Activated CD8-positive, alpha-beta T cell treated with anti-CD3 and anti-CD28 coated beads, Interleukin-2, amount 10 ng/mL, durations not matched to agents 7 days and 5 days (primary cell): ENCODE data around the gene SLC23A2. TPM values are rescaled to one million over a fixed set of nuclear protein-coding genes. Genes with fewer than 3 reads are reported as not detected.
A peak's percentile ranks its signal among the peaks of the same experiment; 100 is the strongest.

ENCODE experiments used
- ATAC-seq: fragments of 150-1000 bp; cut with Tn5 transposase; one replicate; pipeline ENCODE4 v1.10.0; 2021; ENCODE audit warnings: moderate library complexity
- CTCF ChIA-PET: fragments of 350-600 bp; sonication (Branson Sonifier 250); formaldehyde crosslinking; loops from one replicate; lab custom pipeline; 2021; ENCODE audit warnings: antibody characterized with exemption; lab: Charles Lee
- POLR2A ChIA-PET: fragments of 350-600 bp; sonication (Branson Sonifier 250); formaldehyde crosslinking; loops from one replicate; lab custom pipeline; 2021; ENCODE audit warnings: antibody characterized with exemption; lab: Charles Lee
- DNase-seq: peaks from one replicate; pipeline ENCODE4 v3.0.0-alpha.2; 2020
- H3K27ac Mint-ChIP-seq: one replicate; pipeline ENCODE4 v1.8.0; 2021; ENCODE audit warnings: mild to moderate bottlenecking, mixed read lengths
- H3K27me3 Mint-ChIP-seq: one replicate; pipeline ENCODE4 v1.8.0; 2021; ENCODE audit warnings: low read depth, mixed read lengths
- H3K36me3 Mint-ChIP-seq: one replicate; pipeline ENCODE4 v1.8.0; 2021; ENCODE audit warnings: low read depth, mixed read lengths
- H3K4me1 Mint-ChIP-seq: one replicate; pipeline ENCODE4 v1.8.0; 2021; ENCODE audit warnings: low read depth, mixed read lengths
- H3K4me3 Mint-ChIP-seq: one replicate; pipeline ENCODE4 v1.8.0; 2021; ENCODE audit warnings: mild to moderate bottlenecking, mixed read lengths
- H3K9me3 Mint-ChIP-seq: one replicate; pipeline ENCODE4 v1.8.0; 2022; ENCODE audit warnings: mixed read lengths; ENCODE audit not compliant: insufficient read depth
- total RNA-seq, 2 experiments: library from RNA; stranded (reverse); gene quantifications; one replicate each; pipeline ENCODE4 v1.2.3, GENCODE V29; 2021

SLC23A2 gene
- total RNA-seq, 2 experiments from 2014 or later, result 14.7 to 16.7 TPM

DNA sequence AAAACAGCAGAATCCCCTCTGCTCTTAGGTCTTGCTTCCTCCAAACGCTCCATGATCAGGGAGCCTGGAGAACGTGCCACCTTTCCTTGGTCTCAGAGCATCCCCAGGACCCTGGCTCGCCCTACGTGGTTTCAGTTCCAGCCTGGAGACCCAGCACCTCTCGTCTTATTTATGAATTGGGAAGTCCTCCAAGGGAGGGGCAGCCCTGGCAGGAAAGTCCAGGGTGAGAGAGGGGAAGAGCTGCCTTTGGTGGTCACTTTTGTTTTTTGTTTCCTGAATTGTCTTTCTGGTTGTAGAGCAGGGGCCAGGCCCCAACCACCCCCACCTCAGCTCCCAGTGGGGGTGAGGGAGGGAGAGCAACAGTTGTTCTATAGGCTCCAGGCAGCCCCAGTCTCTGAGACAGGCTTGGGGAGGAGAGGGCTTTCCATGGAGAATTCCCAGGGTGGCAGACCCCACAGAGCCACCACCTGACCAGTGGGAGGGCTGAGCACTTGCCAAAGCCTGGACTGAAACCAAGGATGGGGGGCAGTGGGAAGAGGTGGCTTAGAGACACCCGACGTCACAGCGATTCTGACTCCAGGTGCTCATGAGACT is 190.8 kb downstream of the SLC23A2 start:
- H3K9me3 Mint-ChIP-seq, result no peaks in the 10 kb centered on the region
- no peak overlapping the region for H3K4me3 Mint-ChIP-seq
- peaks cover 79% of the 10 kb centered on the region for H3K4me1 Mint-ChIP-seq
- H3K27me3 Mint-ChIP-seq, result no peaks in the 10 kb centered on the region
- peaks cover 72% of the 10 kb centered on the region for H3K36me3 Mint-ChIP-seq
- H3K27ac Mint-ChIP-seq, result peak overlapping the region; percentile 98
- POLR2A ChIA-PET, result interaction anchor here (1.6 kb wide), 1 partner anchor 309 kb away, joined by 11 read pairs; the partner anchor contains the start of gene PCNA
- ATAC-seq (no peak), DNase-seq (no peak)
- CTCF ChIA-PET, result interaction anchor here (0.7 to 4.1 kb wide), 5 partner anchors 31 to 246 kb away, joined by 3 to 16 read pairs (median 3); no protein-coding TSS in a partner anchor

DNA sequence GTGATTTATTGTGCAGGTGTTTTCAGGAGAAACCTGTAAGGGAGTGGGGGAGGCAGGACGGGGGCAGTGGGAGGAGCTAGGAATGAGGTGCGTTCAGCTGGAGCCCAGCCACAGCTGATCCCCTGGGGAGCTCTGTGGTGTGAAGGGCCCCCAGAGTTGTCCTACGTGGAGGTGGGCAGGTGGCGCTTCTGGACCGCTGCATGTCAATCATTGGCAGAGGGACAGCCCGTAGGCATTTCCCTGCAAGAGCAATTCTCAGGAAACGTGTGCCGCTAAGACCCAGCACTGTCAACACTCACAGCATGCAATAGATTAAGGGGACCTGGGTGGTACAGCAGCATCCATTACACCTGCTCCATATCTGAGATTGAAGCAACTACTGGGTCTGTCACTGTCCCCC is 191.6 kb downstream of the SLC23A2 start:
- CTCF ChIA-PET, result interaction anchor here (1.2 to 4.1 kb wide), 2 partner anchors 50 to 146 kb away, joined by 3 to 16 read pairs; no protein-coding TSS in a partner anchor
- H3K27me3 Mint-ChIP-seq, result no peaks in the 10 kb centered on the region
- H3K4me1 Mint-ChIP-seq, result peaks cover 74% of the 10 kb centered on the region
- peaks cover 72% of the 10 kb centered on the region for H3K36me3 Mint-ChIP-seq
- H3K9me3 Mint-ChIP-seq, result no peaks in the 10 kb centered on the region
- POLR2A ChIA-PET, result interaction anchor here (0.6 to 1.0 kb wide), 2 partner anchors 11 to 305 kb away, joined by 3 read pairs; no protein-coding TSS in a partner anchor
- ATAC-seq, result no peak
- H3K4me3 Mint-ChIP-seq, result no peak overlapping the region
- DNase-seq, result no peak
- peak overlapping the region; percentile 75 for H3K27ac Mint-ChIP-seq

DNA sequence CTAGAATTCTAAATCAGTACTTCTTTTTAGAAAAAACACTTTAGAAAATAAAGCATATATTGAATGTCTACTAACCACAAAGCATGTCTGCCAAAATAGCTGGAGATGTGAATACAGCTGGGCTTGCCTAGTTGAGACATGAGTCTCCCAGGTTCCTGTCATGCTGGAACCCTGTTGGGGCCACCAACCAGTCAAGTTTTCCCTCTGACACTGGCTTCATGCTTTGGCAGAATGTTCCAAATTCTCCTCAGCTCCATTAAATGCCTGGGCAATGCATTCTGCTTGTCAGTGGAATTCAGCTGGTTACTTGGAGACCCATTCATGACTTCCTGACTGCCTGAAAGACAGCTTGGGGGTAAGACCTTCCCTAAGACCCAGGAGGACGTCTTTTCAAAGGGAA is 192.4 kb downstream of the SLC23A2 start:
- ChIA-PET POLR2A (interaction anchor here (1.0 kb wide), 1 partner anchor 11 kb away, joined by 3 read pairs; no protein-coding TSS in a partner anchor), CTCF (no interaction called here)
- Mint-ChIP-seq H3K9me3 (no peaks in the 10 kb centered on the region), H3K36me3 (peaks cover 67% of the 10 kb centered on the region), H3K4me3 (no peak overlapping the region), H3K27ac (peak overlapping the region; percentile 75), H3K27me3 (no peaks in the 10 kb centered on the region), H3K4me1 (peaks cover 69% of the 10 kb centered on the region)
- DNase-seq (no peak), ATAC-seq (no peak)

DNA sequence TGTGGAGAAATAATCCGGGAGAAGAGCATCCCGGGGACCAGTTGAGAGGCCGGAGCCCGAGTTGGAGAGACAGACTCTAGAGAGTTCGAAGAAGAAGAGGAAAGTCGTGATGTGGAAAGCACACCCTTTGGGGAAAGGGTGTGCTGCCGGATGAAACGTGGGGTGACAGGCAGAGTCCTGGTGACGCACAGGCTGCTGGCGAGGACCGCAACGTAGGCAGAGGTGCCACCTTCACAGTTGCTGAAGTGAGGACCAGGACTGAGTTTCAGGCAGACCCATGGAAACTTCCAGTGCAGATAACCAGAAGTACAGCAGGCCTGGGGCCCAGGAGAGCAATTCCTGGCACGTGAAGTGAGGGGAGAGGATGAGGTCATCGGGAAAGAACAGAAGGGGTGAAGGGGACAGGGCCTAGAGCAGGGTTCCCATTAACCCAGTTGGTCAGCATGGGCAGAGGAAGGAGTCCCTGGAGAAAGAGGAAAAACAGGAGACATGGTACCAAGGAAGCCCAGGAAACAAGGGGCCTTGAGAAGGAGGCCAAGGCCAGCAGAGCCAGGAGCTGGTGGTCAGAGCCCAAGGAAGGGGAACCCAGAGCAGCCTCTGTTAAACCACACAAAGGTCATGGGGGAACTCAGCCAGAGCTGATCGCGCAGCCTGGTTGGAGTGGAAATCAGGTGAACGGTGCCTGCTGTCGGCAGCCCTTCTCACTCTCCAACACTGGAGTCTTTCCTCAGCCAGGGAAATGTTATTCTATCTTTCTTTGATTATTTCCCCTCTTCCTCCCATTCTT is 195.5 kb downstream of the SLC23A2 start:
- DNase-seq (no peak), ATAC-seq (no peak)
- no peaks in the 10 kb centered on the region for H3K9me3 Mint-ChIP-seq
- POLR2A ChIA-PET, result no interaction called here
- peaks cover 39% of the 10 kb centered on the region for H3K4me1 Mint-ChIP-seq
- CTCF ChIA-PET, result no interaction called here
- H3K36me3 Mint-ChIP-seq, result peaks cover 61% of the 10 kb centered on the region
- no peaks in the 10 kb centered on the region for H3K27me3 Mint-ChIP-seq
- H3K27ac Mint-ChIP-seq, result peak overlapping the region; percentile 47
- no peak overlapping the region for H3K4me3 Mint-ChIP-seq

DNA sequence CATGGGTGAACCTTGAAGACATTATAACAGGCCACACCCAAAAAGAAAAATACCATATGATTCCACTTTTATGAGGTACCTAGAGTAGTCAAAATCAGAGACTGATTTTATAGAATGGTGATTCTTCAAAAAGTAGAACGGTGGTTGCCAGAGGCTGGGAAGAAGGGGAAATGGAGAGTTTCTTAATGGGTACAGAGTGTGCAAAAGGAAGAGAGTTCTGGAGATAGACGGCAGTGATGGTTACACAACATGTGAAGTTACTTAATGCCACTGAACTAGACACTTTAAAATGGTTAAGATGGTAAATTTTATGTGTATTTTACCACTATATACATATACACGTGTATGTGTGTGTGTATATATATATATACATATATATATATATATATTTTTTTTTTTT is 198.8 kb downstream of the SLC23A2 start:
- no peak overlapping the region for H3K27ac Mint-ChIP-seq
- H3K4me1 Mint-ChIP-seq, result peaks cover 11% of the 10 kb centered on the region
- H3K36me3 Mint-ChIP-seq, result peaks cover 63% of the 10 kb centered on the region
- no peaks in the 10 kb centered on the region for H3K9me3 Mint-ChIP-seq
- H3K4me3 Mint-ChIP-seq, result no peak overlapping the region
- POLR2A ChIA-PET, result interaction anchor here (0.6 to 1.5 kb wide), 2 partner anchors 9 to 562 kb away, joined by 3 to 4 read pairs; no protein-coding TSS in a partner anchor
- ATAC-seq (no peak), DNase-seq (no peak)
- H3K27me3 Mint-ChIP-seq, result no peaks in the 10 kb centered on the region
- CTCF ChIA-PET, result no interaction called here

Other genes with a start within 250 kb of the SLC23A2 start
- gene RASSF2, start 177.9 kb downstream of the SLC23A2 start, total RNA-seq, result 10 to 100 TPM; 57.7 to 58.4 TPM
- gene TMEM230, start 111.6 kb upstream of the SLC23A2 start, total RNA-seq, result 10 to 100 TPM; 76.7 to 77.9 TPM
- 100 to 1,000 TPM; 607 to 613 TPM for gene PCNA, start 118.4 kb upstream of the SLC23A2 start, total RNA-seq
- gene CDS2, start 125.5 kb upstream of the SLC23A2 start, total RNA-seq, result 10 to 100 TPM; 56.2 to 58.3 TPM